AG10803 (cell line): Measurements from ENCODE around the gene MEGF10.

ENCODE experiments used
- DNase-seq: peaks from one replicate; pipeline ENCODE4 v3.0.0; 2010; ENCODE audit warnings: low read depth
- H3K4me3 ChIP-seq: 2 replicates; pipeline ENCODE4 v1.5.1; 2011; ENCODE audit warnings: mild to moderate bottlenecking, low read length, control low read depth
- TF ChIP-seq, protein P1 (sequence below): conservative IDR thresholded peaks from 2 replicates; pipeline ENCODE4 v1.5.1; 2011; ENCODE audit warnings: mild to moderate bottlenecking, low read length, control low read depth, inconsistent platforms

Gene MEGF10

DNA sequence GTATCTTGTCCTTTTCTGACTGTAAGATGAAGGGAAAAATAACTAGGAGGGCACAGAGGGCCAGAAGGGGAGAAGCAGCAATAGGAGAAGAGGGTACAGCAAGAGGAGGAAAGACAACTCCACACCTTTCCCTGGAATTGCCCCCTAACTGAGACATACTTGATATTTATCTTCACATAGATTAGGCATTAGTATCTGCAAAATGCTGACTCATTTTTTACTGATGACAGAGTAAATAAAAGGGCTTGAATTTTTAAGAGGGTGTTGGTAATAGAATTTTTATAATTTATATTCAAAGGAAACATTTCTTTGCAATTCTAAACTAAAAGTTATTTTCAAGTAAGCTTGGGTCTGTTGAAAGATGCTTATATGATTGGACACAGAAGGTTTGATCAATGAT, 140.0 kb downstream of the MEGF10 start:
- TF ChIP-seq, protein P1, sequence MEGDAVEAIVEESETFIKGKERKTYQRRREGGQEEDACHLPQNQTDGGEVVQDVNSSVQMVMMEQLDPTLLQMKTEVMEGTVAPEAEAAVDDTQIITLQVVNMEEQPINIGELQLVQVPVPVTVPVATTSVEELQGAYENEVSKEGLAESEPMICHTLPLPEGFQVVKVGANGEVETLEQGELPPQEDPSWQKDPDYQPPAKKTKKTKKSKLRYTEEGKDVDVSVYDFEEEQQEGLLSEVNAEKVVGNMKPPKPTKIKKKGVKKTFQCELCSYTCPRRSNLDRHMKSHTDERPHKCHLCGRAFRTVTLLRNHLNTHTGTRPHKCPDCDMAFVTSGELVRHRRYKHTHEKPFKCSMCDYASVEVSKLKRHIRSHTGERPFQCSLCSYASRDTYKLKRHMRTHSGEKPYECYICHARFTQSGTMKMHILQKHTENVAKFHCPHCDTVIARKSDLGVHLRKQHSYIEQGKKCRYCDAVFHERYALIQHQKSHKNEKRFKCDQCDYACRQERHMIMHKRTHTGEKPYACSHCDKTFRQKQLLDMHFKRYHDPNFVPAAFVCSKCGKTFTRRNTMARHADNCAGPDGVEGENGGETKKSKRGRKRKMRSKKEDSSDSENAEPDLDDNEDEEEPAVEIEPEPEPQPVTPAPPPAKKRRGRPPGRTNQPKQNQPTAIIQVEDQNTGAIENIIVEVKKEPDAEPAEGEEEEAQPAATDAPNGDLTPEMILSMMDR, result no peak

DNA sequence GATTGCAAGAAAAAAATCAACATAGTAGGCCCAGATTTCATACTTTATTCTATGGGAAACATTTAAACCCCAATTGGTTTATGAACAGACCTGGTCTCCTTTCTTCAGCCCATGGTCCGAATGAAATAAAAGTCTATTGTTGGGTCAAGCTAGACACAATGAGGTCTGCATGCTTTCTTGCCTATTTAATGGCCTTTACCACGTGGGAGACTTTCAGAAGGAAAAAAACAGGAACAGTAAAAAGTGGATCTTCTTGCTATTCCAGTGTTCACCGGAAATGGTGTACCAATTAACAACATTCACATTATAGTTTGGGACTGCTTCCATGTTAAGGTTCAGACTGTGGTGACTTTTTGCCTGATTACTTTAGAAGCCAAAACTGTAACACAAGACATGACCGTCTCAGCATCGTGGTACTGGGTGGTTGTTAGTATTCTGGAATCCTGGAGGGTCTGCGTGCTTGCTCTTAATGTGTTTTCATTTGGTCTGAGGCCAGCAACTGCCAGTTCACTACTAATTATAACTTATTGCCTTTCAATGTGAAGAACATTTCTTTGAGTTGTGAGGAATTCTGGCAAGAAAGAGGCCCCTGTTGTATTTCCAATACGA, 141.5 kb downstream of the MEGF10 start:
- no peak overlapping the region for H3K4me3 ChIP-seq
- TF ChIP-seq, protein P1, result no peak
- DNase-seq, result no peak

More for the DNA sequence above, 140.0 kb downstream of the MEGF10 start:
- DNase-seq, result no peak
- no peak overlapping the region for H3K4me3 ChIP-seq

DNA sequence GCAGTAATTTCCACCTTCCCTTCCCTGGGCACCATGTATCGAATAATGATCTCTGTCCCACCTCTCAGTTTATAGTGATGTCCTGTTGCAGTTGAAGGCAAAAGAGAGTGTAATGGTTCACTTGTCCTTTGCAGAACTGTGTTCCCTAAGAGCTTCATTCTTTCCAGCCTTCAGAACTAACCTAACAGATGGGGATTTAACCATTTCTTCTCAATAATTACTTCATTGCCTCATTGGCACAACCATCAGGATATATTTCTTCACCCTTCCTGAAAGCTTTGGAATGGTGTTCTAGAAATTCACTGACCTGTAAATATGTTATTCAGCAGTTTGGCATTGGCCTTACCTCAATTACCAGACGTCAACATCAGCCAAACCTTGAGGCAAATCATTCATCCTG, 142.9 kb downstream of the MEGF10 start:
- H3K4me3 ChIP-seq, result no peak overlapping the region
- TF ChIP-seq, protein P1, result no peak
- DNase-seq, result no peak

DNA sequence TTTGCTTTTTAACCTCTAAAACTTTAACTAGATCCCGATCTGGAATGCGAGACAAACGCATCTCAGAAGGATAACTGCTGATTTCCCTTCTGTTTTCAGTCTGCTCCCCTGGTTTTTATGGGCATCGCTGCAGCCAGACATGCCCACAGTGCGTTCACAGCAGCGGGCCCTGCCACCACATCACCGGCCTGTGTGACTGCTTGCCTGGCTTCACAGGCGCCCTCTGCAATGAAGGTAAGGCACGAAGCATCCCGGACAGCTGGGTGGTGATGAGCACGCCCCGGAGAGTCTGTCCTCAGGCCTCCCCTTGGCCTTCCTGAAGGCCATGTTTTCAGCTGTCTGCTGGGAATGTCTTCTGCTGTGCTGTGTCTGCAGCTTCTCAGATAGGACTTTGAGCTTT, 144.0 kb downstream of the MEGF10 start:
- TF ChIP-seq, protein P1, result no peak
- DNase-seq, result no peak
- no peak overlapping the region for H3K4me3 ChIP-seq

DNA sequence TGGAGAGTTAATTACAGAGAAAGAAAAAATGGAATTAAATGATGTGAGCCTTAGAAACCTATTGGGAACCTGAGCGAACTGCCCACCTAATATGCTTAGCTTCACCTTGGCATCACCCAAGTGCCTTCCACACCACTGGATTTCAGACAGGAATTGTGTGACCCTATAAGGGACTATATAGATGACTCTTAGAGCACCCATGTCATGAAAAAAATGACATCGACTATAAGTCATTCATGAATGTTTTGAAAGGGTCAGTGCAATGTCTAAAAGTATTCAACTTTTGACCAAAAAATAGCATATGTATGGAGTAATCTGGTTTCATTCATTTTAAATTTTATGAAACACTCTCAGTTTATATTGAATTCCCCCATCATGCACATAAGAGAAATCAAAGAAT, 145.2 kb downstream of the MEGF10 start:
- DNase-seq, result no peak
- TF ChIP-seq, protein P1, result no peak
- H3K4me3 ChIP-seq, result no peak overlapping the region

DNA sequence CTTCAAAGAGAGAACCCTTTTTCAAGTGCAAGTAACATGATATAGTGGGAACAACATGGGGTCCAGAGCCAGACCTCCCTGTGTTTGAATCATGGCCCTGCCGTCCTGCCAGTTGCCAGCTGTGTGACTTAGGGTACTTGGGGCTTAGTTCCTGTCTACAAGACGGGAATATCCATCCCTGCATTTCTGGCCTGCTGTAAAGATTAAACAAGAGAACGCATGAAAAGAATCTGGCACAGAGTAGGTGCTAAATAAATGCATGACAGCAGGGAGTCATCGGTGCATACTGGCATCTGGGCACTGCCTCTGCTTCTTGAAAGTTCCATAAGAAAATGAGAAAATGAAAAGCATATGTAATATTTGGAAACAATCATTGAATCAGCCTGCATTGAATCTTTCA, 149.0 kb downstream of the MEGF10 start:
- TF ChIP-seq, protein P1, result no peak
- no peak for DNase-seq

DNA sequence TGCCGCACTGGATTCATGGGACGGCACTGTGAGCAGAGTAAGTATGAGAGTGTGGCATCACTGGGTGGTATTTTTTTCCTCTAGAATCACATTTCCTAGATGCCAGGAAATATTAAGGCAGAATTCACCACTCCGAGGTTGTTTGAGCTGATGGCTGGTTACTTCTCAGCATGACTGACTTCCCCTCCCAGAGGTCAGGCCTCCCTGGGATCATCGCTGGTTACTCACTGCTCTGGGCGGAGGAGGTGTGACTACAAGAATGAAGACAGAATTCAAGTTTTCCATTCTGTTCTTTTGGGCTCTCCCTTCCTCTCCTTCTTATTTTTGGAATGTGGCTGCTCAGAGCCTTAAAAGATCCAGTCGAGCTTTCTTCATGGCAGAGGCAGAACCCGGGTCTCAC, 150.2 kb downstream of the MEGF10 start:
- no peak for DNase-seq
- no peak overlapping the region for H3K4me3 ChIP-seq
- TF ChIP-seq, protein P1, result no peak

More for the DNA sequence above, 149.0 kb downstream of the MEGF10 start:
- H3K4me3 ChIP-seq, result no peak overlapping the region
